Activated CD4-positive, CD25-positive, alpha-beta regulatory T cell (primary cell): Measurements from ENCODE around the gene SCAP.
"Not testable (repeated sequence)": the region's sequence is repeated elsewhere in the genome, so short reads cannot be mapped to it uniquely, and the experiment has no call there.

Source experiments
- DNase-seq, 4 experiments: peaks; one replicate each; lab custom pipeline; 2025; lab: John Stamatoyannopoulos, UW

The SCAP gene

GRCh38 chr3:47394881-47395280 is 80.9 kb downstream of the SCAP start:
- no peak for DNase-seq

- no peak for DNase-seq
Measured at GRCh38 chr3:47394140-47394870, 81.4 kb downstream of the SCAP start.

- DNase-seq, result no peak
Measured at GRCh38 chr3:47392933-47393332, 82.8 kb downstream of the SCAP start.

- no peak for DNase-seq
Measured at GRCh38 chr3:47385796-47386195, 89.9 kb downstream of the SCAP start.

- DNase-seq, result no peak
Measured at GRCh38 chr3:47385007-47385406, 90.7 kb downstream of the SCAP start.

- DNase-seq, result no peak
Measured at GRCh38 chr3:47384425-47384824, 91.3 kb downstream of the SCAP start.

- DNase-seq, result peak; percentile 33 to 49 (median 38)
Measured at GRCh38 chr3:47381317-47382157, 94.2 kb downstream of the SCAP start.

- peak; percentile 91 to 97 (median 95) for DNase-seq
Measured at GRCh38 chr3:47380601-47381316, 95.0 kb downstream of the SCAP start, which contains the start of gene PTPN23. TSS of gene PTPN23 (plus strand) at chr3:47381021. CDS start at chr3:47381097, 76 bp downstream.

- DNase-seq, result no peak
Measured at GRCh38 chr3:47380026-47380600, 95.6 kb downstream of the SCAP start.

GRCh38 chr3:47379411-47379899 is 96.3 kb downstream of the SCAP start:
- no peak for DNase-seq

GRCh38 chr3:47378869-47379268 is 96.9 kb downstream of the SCAP start:
- no peak for DNase-seq

GRCh38 chr3:47377186-47377585 is 98.6 kb downstream of the SCAP start:
- no peak for DNase-seq

GRCh38 chr3:47376393-47376792 is 99.3 kb downstream of the SCAP start:
- no peak for DNase-seq

- DNase-seq, result no peak
Measured at GRCh38 chr3:47374587-47374986, 101.2 kb downstream of the SCAP start.

GRCh38 chr3:47370887-47371697 is 104.6 kb downstream of the SCAP start:
- peak in 3 of 4 experiments; percentile 3 to 7 (median 7) for DNase-seq

GRCh38 chr3:47370020-47370419 is 105.7 kb downstream of the SCAP start:
- not testable (repeated sequence) for DNase-seq

- no peak for DNase-seq
Measured at GRCh38 chr3:47367631-47368030, 108.1 kb downstream of the SCAP start.

- no peak for DNase-seq
Measured at GRCh38 chr3:47366833-47367232, 108.9 kb downstream of the SCAP start.

GRCh38 chr3:47365213-47366153 is 110.3 kb downstream of the SCAP start:
- DNase-seq, result no peak
